Heart right ventricle (tissue), 16 donors: ENCODE data around the gene TJP1. TPM values are rescaled to one million over a fixed set of nuclear protein-coding genes. Genes with fewer than 3 reads are reported as not detected.

ENCODE experiments used
- ATAC-seq, 8 donors: fragments of 200-7000 bp; cut with Tn5 transposase; one replicate each; pipeline ENCODE4 v1.9.1; 2020; ENCODE audit warnings: mild to moderate bottlenecking in 8 of 8, moderate library complexity in 8 of 8, moderate number of reproducible peaks in 1 of 8
- DNase-seq, 2 donors: peaks; one replicate each; pipeline ENCODE4 v3.0.0-alpha.2; 2020
- H3K27ac ChIP-seq, 10 donors: fragments of 200-600 bp; sonication (generic) in 2 of 10; one replicate each; pipeline versions ENCODE4 v1.5.0 to v1.8.0; 2020 to 2022; ENCODE audit warnings: mild to moderate bottlenecking in 3 of 10
- H3K27me3 ChIP-seq, 7 donors: fragments of 200-600 bp; one replicate each; pipeline ENCODE4 v1.8.0; 2021 to 2022; ENCODE audit warnings: mild to moderate bottlenecking in 2 of 7
- H3K36me3 ChIP-seq, 9 donors: fragments of 200-600 bp; sonication (generic) in 1 of 9; one replicate each; pipeline versions ENCODE4 v1.5.0 to v1.8.0; 2020 to 2022; ENCODE audit warnings: mild to moderate bottlenecking in 2 of 9
- H3K4me1 ChIP-seq, 9 donors: fragments of 200-600 bp; sonication (generic) in 1 of 9; one replicate each; pipeline versions ENCODE4 v1.5.0 to v1.8.0; 2020 to 2022; ENCODE audit warnings: mild to moderate bottlenecking in 4 of 9
- H3K4me3 ChIP-seq, 10 donors: fragments of 200-600 bp; sonication (generic) in 2 of 10; one replicate each; pipeline versions ENCODE4 v1.5.0 to v1.8.0; 2020 to 2022; ENCODE audit warnings: mild to moderate bottlenecking in 7 of 10, moderate library complexity in 2 of 10
- H3K9me3 ChIP-seq, 11 donors: fragments of 200-600 bp in 10 of 11; sonication (generic) in 2 of 11; one replicate each; pipeline versions ENCODE4 v1.5.0 to v1.8.0; 2013 to 2022; ENCODE audit warnings: mild to moderate bottlenecking in 2 of 11, control low read depth in 1 of 11, moderate library complexity in 1 of 11
- WGBS, 2 donors: extraction: QIAGEN DNeasy Blood & Tissue Kit; methylation state at CpG; one replicate each; pipeline ENCODE4 v1.1.7; 2013; ENCODE audit warnings: inconsistent platforms in 1 of 2; 5-methylcytosine and 5-hydroxymethylcytosine counted together
- intact Hi-C, 10 donors: fragments of 100-400 bp; cut with DNase I; formaldehyde crosslinking; loops; one replicate each; pipeline versions ENCODE4 v1.11.1 to v1.14.2; 2022
- polyA plus RNA-seq, 2 donors: library from polyadenylated mRNA; stranded (reverse); fragments of 200-250 nt; gene quantifications; one replicate each; pipeline ENCODE4 v1.2.3, GENCODE V29; 2013
- total RNA-seq, 10 donors: library from RNA; stranded (reverse); fragmentation: NEBNext Ultra II Directional in 3 of 10; extraction: Animal tissue kit (Norgen Biotek cat#: 25700) in 3 of 10; gene quantifications; one replicate each; pipeline versions ENCODE4 v1.2.1 to v1.2.4, GENCODE V29; 2021 to 2023
- TF ChIP-seq, protein P1 (sequence below), 9 donors: fragments of 200-600 bp; sonication (generic) in 2 of 9; IDR thresholded peaks; one replicate each; pipeline versions ENCODE4 v1.5.0 to v1.8.0; 2021 to 2022; ENCODE audit warnings: antibody characterized with exemption in 9 of 9, mild to moderate bottlenecking in 5 of 9, moderate library complexity in 1 of 9
- donor health status: Arrhythmogenic right ventricular cardiomyopathy.
- donor health status: ischemic (EF 13 %, LVEDD 7.1; RV severe dilation, severe dysfunction).
- donor health status: healthy with polysubstance abuse.
- donor health status: DM: no; HTN: yes; CAD: no.
- donor health status: DM: no; HTN: no; CAD: no.
- donor health status: ischemic (EF 25% LVEDD 6.9; RV normal size, moderate dysfunction).
- donor health status: ischemic (EF 25% LVEDD 5.7; RV mildly dilated, moderate dysfunction).
- donor health status: healthy.
- donor health status: DM: yes; HTN: yes; CAD: no.
- donor health status: Ischemic cardiomyopathy.
- donor health status: ischemic (EF 35%, LVEDD 5.7; RV mildly dilated, moderate dysfunction).
- donor health status: nonischemic (EF 11% LVEDD 7.7; RV severe dilation, severe dysfunction).
- donor health status: DM: yes; HTN: yes; CAD: no.
- donor health status: PGD.
- donor health status: ischemic (EF 29% LVEDD 5.4; RV normal size, mild dysfunction).
- donor health status: nonischemic (EF 23%, LVEDD 6.1; RV moderate dilation, normal function).

The TJP1 gene
- total and polyA plus RNA-seq, 12 donors = 22.8 to 166 (median 118) TPM

DNA sequence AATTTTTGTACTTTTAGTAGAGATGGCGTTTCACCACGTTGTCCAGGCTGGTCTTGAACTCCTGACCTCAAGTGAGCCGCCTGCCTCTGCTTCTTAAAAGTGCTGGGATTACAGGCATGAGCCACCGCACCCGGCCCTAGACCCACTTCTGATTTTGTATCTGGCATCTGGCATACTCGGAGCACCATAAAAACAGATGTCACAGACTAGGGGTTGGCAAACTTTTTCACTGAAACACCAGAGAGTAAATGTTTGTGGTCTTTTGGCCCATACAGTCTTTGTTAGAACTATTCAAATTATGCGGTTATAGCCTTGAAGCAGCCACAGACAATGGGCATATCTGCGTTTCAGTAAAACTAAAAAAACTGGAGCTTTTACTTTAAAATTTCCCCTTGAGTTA is 110.7 kb downstream of the TJP1 start:
- Histone ChIP-seq H3K4me3 (no peak overlapping the region), H3K9me3 (no peaks in the 10 kb centered on the region), H3K4me1 (peaks cover 0 to 14% (median 3%) of the 10 kb centered on the region in 9 donors), H3K36me3 (peaks cover 0 to 100% (median 73%) of the 10 kb centered on the region in 9 donors), H3K27me3 (no peaks in the 10 kb centered on the region), H3K27ac (peak overlapping the region in 3 of 10 donors; percentile 9 to 34 (median 18))
- WGBS, 2 donors = 83 to 85% methylated on average over 8 of the region's 8 CpGs
- no peak for ATAC-seq
- intact Hi-C loops = no loop called here
- DNase-seq = no peak
- TF ChIP-seq, protein P1, sequence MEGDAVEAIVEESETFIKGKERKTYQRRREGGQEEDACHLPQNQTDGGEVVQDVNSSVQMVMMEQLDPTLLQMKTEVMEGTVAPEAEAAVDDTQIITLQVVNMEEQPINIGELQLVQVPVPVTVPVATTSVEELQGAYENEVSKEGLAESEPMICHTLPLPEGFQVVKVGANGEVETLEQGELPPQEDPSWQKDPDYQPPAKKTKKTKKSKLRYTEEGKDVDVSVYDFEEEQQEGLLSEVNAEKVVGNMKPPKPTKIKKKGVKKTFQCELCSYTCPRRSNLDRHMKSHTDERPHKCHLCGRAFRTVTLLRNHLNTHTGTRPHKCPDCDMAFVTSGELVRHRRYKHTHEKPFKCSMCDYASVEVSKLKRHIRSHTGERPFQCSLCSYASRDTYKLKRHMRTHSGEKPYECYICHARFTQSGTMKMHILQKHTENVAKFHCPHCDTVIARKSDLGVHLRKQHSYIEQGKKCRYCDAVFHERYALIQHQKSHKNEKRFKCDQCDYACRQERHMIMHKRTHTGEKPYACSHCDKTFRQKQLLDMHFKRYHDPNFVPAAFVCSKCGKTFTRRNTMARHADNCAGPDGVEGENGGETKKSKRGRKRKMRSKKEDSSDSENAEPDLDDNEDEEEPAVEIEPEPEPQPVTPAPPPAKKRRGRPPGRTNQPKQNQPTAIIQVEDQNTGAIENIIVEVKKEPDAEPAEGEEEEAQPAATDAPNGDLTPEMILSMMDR (IDR thresholded peaks at IDR 0.05) = no peak

DNA sequence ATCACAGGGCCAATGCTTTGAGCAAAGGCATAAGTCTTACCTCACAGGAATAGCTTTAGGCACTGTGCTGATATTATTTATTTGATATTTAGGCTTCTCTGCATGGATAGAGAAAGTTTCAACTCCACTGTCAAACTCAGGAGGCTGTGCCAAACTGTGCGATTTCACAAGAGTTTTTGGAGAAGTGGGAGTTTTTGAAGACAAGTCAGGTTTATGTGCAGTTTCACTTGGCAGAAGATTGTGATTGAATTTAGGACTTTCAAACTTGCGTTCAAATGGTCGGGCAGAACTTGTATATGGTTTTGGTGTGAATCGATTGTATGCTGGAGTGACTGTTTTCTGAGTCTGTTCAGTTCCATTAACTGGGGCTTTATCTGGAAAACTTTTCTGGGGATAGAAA is 113.7 kb downstream of the TJP1 start:
- WGBS, 2 donors = 89 to 93% methylated on average over 4 of the region's 4 CpGs
- H3K27ac ChIP-seq = no peak overlapping the region
- no peaks in the 10 kb centered on the region for H3K27me3 ChIP-seq
- peaks cover 0 to 100% (median 72%) of the 10 kb centered on the region in 9 donors for H3K36me3 ChIP-seq
- peaks cover 0 to 27% (median 3%) of the 10 kb centered on the region in 9 donors for H3K4me1 ChIP-seq
- DNase-seq = no peak
- no peak overlapping the region for H3K4me3 ChIP-seq
- intact Hi-C loops = no loop called here
- no peak for ATAC-seq
- H3K9me3 ChIP-seq = no peaks in the 10 kb centered on the region
- TF ChIP-seq, protein P1 (IDR thresholded peaks at IDR 0.05) = no peak

DNA sequence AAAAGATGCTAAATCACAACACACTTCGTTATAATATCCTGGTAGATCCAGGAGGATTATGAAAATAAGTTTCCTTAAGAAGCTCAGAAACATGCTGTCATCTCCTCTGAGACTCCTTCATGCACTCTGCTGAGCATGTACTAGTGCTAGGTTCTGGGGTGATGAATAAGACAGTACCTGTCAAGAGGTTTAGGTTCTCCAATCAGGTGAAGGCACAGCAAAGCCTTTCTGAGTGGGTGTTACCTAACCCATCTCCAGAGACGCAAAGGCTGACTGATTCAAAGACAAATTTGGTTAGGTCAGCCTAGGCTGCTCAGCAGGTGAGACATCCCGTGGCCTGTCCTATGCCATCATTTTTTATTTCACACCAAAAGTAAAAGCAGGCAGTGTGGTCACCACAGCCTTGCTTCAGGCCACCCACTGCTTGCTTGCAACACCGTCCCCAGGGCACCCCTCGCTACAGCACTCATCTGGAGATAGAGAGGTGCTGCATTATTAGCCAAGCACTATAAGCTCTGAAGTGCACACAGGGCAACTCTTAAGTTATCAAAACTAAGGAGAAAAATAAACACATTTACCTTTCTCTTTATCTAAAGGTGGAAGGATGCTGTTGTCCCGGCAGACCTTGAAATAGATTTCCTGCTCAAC is 117.2 kb downstream of the TJP1 start:
- Histone ChIP-seq H3K4me1 (peaks cover 0 to 13% (median 0%) of the 10 kb centered on the region in 9 donors), H3K9me3 (no peaks in the 10 kb centered on the region), H3K27me3 (no peaks in the 10 kb centered on the region), H3K36me3 (peaks cover 0 to 100% (median 85%) of the 10 kb centered on the region in 9 donors), H3K27ac (no peak overlapping the region), H3K4me3 (no peak overlapping the region)
- ATAC-seq = peak in 3 of 8 donors; percentile 17 to 41 (median 22)
- no peak for DNase-seq
- intact Hi-C loops = no loop called here
- WGBS, 2 donors = 80 to 88% methylated on average over 6 of the region's 6 CpGs
- TF ChIP-seq, protein P1 (IDR thresholded peaks at IDR 0.05) = no peak

DNA sequence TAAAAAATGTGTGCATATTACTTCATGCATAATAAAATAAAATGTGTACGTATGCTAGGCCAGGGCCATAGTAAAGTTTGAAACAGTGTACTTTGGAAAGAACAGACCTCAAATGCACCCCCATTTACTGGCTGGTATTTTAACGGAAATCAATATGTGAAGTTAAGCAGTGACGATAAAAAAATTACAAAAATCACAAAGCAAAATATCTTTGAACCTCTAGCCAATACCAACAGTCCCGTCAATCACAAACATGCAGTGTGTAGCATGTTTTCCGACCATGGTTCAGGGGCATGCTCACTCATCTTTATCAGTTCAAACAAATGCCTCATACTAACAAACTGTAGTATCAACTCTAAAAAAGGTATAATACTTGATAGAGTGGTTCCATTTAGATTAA is 121.1 kb downstream of the TJP1 start:
- Histone ChIP-seq H3K4me3 (no peak overlapping the region), H3K27me3 (no peaks in the 10 kb centered on the region), H3K4me1 (peaks cover 0 to 10% (median 0%) of the 10 kb centered on the region in 9 donors), H3K9me3 (no peaks in the 10 kb centered on the region), H3K27ac (no peak overlapping the region), H3K36me3 (peaks cover 0 to 91% (median 53%) of the 10 kb centered on the region in 9 donors)
- ATAC-seq (no peak), DNase-seq (no peak)
- intact Hi-C loops = no loop called here
- TF ChIP-seq, protein P1 (IDR thresholded peaks at IDR 0.05) = no peak
- 93 to 94% methylated on average over 5 of the region's 5 CpGs for WGBS, 2 donors
